Measurements from ENCODE around the gene GPR137. TPM values are rescaled to one million over a fixed set of nuclear protein-coding genes. Genes with fewer than 3 reads are reported as not detected.

The GPR137 gene
- polyA plus RNA-seq, 1 donor from 2014 or later: 34.1 TPM

DNA sequence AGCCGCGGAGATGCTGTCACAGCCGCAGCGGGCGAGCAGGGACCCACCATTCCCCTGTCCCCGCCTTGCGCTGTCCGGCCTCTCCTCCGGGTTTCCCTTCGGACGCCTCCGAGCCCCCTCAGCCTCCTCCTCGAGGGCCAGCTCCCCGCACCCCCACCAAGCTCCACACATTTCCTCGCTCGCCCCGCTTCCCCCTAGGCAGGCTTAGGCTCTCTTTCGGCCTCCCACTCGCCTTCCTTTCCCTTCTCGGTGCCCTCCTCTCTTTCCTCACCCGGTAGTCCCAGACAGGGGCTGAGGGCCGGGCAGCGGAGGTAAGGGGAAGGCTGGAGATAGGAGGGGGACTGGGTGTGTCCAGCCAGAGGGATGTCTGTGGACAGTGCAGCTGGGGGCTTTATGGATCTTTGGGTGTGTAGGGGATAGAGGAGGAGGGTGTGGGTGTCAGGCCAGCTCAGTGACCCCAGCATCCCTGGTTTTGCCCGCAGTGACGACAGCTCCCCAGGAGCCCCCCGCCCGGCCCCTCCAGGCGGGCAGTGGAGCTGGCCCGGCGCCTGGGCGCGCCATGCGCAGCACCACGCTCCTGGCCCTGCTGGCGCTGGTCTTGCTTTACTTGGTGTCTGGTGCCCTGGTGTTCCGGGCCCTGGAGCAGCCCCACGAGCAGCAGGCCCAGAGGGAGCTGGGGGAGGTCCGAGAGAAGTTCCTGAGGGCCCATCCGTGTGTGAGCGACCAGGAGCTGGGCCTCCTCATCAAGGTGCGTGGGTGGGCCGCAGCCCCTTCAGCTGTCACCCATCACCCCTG is 7.0 kb downstream of the GPR137 start:
- H3K27ac ChIP-seq (ENCODE audit: low read length): no peak overlapping the region
- H3K79me2 ChIP-seq (replicated peaks; ENCODE audit: insufficient read depth, low read length): no peaks in the 10 kb centered on the region
- no peaks in the 10 kb centered on the region for H3K9me3 ChIP-seq (ENCODE audit: low read length)
- peak overlapping the region; percentile 69 for H3K4me3 ChIP-seq (ENCODE audit: low read length)
- H2AFZ ChIP-seq (ENCODE audit: low read depth, low read length): no peak overlapping the region
- H4K20me1 ChIP-seq (ENCODE audit: insufficient read depth): no peaks in the 10 kb centered on the region
- no peak for TF ChIP-seq TAF1 (IDR thresholded peaks at IDR 0.05; ENCODE audit: low read depth)
- TF ChIP-seq SMC3 (conservative IDR thresholded peaks at IDR 0.05; ENCODE audit: poor library complexity): no peak
- TF ChIP-seq EZH2 (IDR thresholded peaks at IDR 0.05; ENCODE audit: borderline replicate concordance, insufficient read depth, low read length, poor library complexity, severe bottlenecking): no peak
- no peak for TF ChIP-seq POLR2AphosphoS5 (IDR thresholded peaks at IDR 0.05)
- TF ChIP-seq, protein P1, sequence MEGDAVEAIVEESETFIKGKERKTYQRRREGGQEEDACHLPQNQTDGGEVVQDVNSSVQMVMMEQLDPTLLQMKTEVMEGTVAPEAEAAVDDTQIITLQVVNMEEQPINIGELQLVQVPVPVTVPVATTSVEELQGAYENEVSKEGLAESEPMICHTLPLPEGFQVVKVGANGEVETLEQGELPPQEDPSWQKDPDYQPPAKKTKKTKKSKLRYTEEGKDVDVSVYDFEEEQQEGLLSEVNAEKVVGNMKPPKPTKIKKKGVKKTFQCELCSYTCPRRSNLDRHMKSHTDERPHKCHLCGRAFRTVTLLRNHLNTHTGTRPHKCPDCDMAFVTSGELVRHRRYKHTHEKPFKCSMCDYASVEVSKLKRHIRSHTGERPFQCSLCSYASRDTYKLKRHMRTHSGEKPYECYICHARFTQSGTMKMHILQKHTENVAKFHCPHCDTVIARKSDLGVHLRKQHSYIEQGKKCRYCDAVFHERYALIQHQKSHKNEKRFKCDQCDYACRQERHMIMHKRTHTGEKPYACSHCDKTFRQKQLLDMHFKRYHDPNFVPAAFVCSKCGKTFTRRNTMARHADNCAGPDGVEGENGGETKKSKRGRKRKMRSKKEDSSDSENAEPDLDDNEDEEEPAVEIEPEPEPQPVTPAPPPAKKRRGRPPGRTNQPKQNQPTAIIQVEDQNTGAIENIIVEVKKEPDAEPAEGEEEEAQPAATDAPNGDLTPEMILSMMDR (IDR thresholded peaks at IDR 0.05; ENCODE audit: poor library complexity, severe bottlenecking): no peak
- TF ChIP-seq, protein P2, sequence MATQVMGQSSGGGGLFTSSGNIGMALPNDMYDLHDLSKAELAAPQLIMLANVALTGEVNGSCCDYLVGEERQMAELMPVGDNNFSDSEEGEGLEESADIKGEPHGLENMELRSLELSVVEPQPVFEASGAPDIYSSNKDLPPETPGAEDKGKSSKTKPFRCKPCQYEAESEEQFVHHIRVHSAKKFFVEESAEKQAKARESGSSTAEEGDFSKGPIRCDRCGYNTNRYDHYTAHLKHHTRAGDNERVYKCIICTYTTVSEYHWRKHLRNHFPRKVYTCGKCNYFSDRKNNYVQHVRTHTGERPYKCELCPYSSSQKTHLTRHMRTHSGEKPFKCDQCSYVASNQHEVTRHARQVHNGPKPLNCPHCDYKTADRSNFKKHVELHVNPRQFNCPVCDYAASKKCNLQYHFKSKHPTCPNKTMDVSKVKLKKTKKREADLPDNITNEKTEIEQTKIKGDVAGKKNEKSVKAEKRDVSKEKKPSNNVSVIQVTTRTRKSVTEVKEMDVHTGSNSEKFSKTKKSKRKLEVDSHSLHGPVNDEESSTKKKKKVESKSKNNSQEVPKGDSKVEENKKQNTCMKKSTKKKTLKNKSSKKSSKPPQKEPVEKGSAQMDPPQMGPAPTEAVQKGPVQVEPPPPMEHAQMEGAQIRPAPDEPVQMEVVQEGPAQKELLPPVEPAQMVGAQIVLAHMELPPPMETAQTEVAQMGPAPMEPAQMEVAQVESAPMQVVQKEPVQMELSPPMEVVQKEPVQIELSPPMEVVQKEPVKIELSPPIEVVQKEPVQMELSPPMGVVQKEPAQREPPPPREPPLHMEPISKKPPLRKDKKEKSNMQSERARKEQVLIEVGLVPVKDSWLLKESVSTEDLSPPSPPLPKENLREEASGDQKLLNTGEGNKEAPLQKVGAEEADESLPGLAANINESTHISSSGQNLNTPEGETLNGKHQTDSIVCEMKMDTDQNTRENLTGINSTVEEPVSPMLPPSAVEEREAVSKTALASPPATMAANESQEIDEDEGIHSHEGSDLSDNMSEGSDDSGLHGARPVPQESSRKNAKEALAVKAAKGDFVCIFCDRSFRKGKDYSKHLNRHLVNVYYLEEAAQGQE (IDR thresholded peaks at IDR 0.05; ENCODE audit: borderline replicate concordance): no peak
- TF ChIP-seq EP300 (conservative IDR thresholded peaks at IDR 0.05; ENCODE audit: poor library complexity, severe bottlenecking): no peak
- TF ChIP-seq RAD21 (conservative IDR thresholded peaks at IDR 0.05): no peak
- TF ChIP-seq MXI1 (conservative IDR thresholded peaks at IDR 0.05; ENCODE audit: poor library complexity, severe bottlenecking): no peak
- peaks cover 79% of the 10 kb centered on the region for H3K27me3 ChIP-seq (ENCODE audit: insufficient read depth, low read depth, low read length)
- no peaks in the 10 kb centered on the region for H3K9me2 ChIP-seq (ENCODE audit: insufficient read depth, low read length)
- H3K36me3 ChIP-seq (ENCODE audit: insufficient read depth, low read length): no peaks in the 10 kb centered on the region
- H3F3A ChIP-seq (ENCODE audit: insufficient read depth, low read length, poor library complexity, severe bottlenecking): no peaks in the 10 kb centered on the region
- H3K9ac ChIP-seq (ENCODE audit: low read length): peak overlapping the region; percentile 68
- no peak overlapping the region for H3K4me2 ChIP-seq (ENCODE audit: low read length)

DNA sequence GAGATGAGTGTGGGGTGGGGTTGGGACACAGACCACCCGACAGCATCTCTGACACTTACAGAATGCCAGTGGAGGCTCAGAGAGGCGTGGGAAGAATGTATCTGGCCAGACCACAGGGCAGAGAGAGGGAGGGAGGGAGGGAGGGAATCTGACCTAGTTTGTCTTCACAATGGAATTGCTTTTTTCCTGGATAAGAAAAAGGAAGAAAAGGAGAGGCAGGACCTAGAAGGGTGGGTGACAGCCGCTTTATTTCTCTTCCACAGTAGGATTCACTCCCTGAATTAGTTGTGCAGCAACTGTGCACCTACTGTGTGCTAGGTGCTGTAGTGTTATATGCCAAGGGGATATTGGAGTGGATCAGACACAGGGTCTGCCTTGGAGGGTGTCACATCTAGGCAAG is 9.1 kb downstream of the GPR137 start:
- Histone ChIP-seq H3K9ac (ENCODE audit: low read length) (no peak overlapping the region), H3K36me3 (ENCODE audit: insufficient read depth, low read length) (no peaks in the 10 kb centered on the region), H3K27me3 (ENCODE audit: insufficient read depth, low read depth, low read length) (peaks cover 93% of the 10 kb centered on the region), H2AFZ (ENCODE audit: low read depth, low read length) (no peak overlapping the region), H3K9me2 (ENCODE audit: insufficient read depth, low read length) (no peaks in the 10 kb centered on the region), H3F3A (ENCODE audit: insufficient read depth, low read length, poor library complexity, severe bottlenecking) (no peaks in the 10 kb centered on the region), H3K79me2 (replicated peaks; ENCODE audit: insufficient read depth, low read length) (no peaks in the 10 kb centered on the region), H3K4me2 (ENCODE audit: low read length) (no peak overlapping the region), H3K4me3 (ENCODE audit: low read length) (no peak overlapping the region), H3K9me3 (ENCODE audit: low read length) (no peaks in the 10 kb centered on the region), H3K27ac (ENCODE audit: low read length) (no peak overlapping the region), H4K20me1 (ENCODE audit: insufficient read depth) (no peaks in the 10 kb centered on the region)
- TF ChIP-seq EZH2 (IDR thresholded peaks at IDR 0.05; ENCODE audit: borderline replicate concordance, insufficient read depth, low read length, poor library complexity, severe bottlenecking) (no peak), TAF1 (IDR thresholded peaks at IDR 0.05; ENCODE audit: low read depth) (no peak), MXI1 (conservative IDR thresholded peaks at IDR 0.05; ENCODE audit: poor library complexity, severe bottlenecking) (no peak), SMC3 (conservative IDR thresholded peaks at IDR 0.05; ENCODE audit: poor library complexity) (no peak), EP300 (conservative IDR thresholded peaks at IDR 0.05; ENCODE audit: poor library complexity, severe bottlenecking) (no peak), POLR2AphosphoS5 (IDR thresholded peaks at IDR 0.05) (no peak), RAD21 (conservative IDR thresholded peaks at IDR 0.05) (no peak)
- TF ChIP-seq, protein P2 (IDR thresholded peaks at IDR 0.05; ENCODE audit: borderline replicate concordance): no peak
- TF ChIP-seq, protein P1 (IDR thresholded peaks at IDR 0.05; ENCODE audit: poor library complexity, severe bottlenecking): no peak

Data from neural cell (in vitro differentiated cells).